HL-60 (cell line): ENCODE results near the gene SAXO2.

Source experiments
- CTCF ChIP-seq: IDR thresholded peaks from one replicate; pipeline ENCODE4 v1.5.1; 2011; ENCODE audit warnings: low read length, control low read depth, inconsistent platforms; ENCODE audit not compliant: insufficient read depth
- POLR2AphosphoS5 ChIP-seq: IDR thresholded peaks from 2 replicates; pipeline ENCODE4 v1.6.1; 2012; ENCODE audit warnings: low read depth
- REST ChIP-seq: IDR thresholded peaks from 2 replicates; pipeline ENCODE4 v1.6.1; 2012; ENCODE audit warnings: low read depth; ENCODE audit not compliant: insufficient replicate concordance

GRCh38 chr15:82306791-82307713 is 44.4 kb downstream of the SAXO2 start:
- no peak for TF ChIP-seq CTCF
- TF ChIP-seq POLR2AphosphoS5: no peak
- TF ChIP-seq REST: no peak
